C1 segment of cervical spinal cord (tissue), 14 donors: ENCODE results near the gene SECISBP2.
A peak's percentile ranks its signal among the peaks of the same experiment; 100 is the strongest.
"Not testable (repeated sequence)": the region's sequence is repeated elsewhere in the genome, so short reads cannot be mapped to it uniquely, and the experiment has no call there.

ENCODE experiments used
- DNase-seq, 14 donors: peaks; one replicate each; lab custom pipeline; 2025; lab: John Stamatoyannopoulos, UW

SECISBP2 gene, protein sequence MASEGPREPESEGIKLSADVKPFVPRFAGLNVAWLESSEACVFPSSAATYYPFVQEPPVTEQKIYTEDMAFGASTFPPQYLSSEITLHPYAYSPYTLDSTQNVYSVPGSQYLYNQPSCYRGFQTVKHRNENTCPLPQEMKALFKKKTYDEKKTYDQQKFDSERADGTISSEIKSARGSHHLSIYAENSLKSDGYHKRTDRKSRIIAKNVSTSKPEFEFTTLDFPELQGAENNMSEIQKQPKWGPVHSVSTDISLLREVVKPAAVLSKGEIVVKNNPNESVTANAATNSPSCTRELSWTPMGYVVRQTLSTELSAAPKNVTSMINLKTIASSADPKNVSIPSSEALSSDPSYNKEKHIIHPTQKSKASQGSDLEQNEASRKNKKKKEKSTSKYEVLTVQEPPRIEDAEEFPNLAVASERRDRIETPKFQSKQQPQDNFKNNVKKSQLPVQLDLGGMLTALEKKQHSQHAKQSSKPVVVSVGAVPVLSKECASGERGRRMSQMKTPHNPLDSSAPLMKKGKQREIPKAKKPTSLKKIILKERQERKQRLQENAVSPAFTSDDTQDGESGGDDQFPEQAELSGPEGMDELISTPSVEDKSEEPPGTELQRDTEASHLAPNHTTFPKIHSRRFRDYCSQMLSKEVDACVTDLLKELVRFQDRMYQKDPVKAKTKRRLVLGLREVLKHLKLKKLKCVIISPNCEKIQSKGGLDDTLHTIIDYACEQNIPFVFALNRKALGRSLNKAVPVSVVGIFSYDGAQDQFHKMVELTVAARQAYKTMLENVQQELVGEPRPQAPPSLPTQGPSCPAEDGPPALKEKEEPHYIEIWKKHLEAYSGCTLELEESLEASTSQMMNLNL

DNA sequence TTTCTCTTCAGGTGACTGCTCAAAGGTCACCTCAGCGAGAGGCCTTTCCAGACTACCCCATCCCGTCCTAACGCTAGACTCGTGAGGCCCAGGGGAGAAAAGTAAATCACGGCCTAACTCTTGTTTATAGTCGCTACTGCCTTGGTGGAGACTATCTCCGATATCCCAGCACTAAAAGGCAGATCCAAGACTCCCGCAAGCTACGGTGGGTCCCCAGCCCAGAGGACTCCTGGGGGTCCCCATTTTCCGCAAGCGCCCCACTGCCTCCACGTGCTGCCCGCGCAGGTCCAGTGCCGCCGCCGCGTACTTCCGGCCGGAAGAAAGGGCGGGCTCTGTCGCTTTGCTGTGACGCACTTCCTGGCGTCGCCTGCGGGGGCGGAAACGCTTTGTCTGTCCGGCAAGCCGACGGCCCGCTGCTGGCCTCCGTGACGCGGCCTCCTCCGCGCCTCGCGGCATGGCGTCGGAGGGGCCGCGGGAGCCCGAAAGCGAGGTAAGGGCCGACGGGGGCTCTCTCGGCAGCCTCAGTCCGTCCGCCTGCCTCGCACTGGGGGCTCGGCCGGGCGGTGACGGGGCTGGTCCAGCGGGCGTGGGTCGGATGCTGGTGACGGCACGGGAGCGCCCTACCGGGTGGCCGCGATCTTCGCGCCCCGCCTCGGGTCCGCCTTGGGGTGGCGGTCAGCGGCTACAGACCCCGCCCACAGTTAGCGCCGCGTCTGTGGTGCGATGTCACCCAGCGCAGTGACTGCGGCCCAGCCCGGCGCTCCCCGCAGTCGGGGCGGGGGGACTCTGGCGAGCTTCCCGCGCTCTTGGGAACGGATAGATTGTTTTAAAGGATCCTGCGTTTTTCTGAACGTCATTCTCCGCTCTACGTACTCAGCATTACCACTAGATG lies at the start of gene SECISBP2:
Gene SECISBP2, plus strand, starts transcription at position 378 of the 892 bp plus-strand sequence. Its CDS starts 77 bp downstream, at position 455.
- DNase-seq = peak; percentile 89 to 99 (median 97)

DNA sequence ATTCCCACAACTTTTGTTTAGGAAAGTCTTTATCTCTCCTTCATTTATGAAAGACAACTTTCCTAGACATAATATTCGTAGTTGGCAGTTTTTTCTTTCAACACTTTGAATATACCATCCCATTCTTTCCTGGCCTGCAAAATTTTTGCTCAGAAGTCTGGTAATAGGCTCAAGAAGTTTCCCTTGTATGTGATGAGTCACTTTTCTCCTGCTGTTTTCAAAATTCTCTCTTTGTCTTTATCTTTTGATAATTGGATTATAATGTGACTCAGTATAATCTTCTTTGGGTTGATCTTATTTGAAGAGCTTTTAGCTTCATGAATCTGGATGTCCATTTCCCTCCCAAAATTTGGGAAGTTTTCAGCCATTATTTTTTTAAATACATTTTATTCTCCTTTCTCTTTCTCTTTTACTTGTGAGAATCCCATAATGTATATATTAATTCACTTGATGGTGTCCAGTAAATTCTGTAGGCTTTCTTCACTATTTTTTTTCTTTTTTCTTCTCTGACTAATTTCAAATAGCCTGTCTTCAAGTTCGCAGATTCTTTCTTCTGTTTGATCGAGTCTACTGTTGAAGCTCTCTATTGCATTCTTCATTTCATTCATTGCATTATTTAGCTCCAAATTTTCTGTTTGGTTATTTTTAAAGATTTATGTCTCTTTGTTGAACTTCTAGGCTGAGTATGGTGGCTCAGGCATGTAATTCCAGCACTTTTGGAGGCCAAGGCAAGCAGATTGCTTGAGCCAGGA lies 44.6 kb upstream of the SECISBP2 start:
- no peak for DNase-seq

DNA sequence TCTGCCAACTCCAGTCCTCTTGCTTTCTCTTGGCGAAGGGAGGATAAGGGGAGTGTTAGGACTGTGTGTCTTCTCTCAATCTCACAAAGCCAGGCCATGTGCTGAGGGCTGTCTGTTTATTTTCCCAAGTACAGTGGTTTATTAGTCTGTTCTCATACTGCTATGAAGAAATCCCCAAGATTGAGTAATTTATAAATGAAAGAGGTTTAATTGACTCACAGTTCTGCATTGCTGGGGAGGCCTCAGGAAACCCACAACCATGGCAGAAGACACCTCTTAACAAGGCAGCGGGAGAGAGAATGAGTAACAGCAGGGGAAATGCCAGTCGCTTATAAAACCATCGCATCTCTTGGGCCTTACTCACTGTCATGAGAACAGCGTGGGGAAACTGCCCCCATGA lies 43.5 kb upstream of the SECISBP2 start:
- DNase-seq = no peak

DNA sequence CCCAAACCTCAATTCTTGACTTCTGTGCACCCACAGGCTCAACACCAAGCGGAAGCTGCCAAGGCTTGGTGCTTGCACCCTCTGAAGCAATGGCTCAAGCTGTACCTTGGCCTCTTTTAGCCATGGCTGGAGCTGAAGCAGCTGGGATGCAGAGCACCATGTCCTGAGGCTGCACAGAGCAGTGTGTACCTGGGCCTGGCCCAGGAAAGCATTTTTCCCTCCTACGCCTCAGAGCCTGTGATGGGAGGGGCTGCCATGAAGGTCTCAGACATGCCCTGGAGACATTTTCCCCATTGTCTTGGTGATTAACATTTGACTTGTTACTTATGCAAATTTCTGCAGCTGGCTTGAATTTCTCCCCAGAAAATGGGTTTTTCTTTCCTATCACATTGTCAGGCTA lies 42.3 kb upstream of the SECISBP2 start:
- DNase-seq = not testable (repeated sequence)

DNA sequence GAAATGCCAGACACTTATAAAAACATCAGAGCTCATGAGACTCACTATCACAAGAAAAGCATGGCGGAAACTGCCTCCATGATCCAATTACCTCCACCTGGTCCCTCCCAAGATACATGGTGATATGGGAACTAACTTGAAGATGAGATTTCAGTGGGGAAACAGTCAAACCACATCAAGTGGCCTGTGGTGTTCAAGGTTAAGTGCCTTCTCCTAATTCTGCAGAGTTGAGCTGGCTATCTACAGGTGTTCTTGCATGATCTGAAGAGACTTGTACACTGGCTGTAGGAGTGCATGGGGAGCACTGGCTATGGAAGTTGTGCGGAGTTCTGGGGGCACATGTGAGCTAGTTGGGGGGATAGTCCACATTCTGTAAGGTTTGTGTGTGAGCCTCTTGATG lies 41.3 kb upstream of the SECISBP2 start:
- no peak for DNase-seq

DNA sequence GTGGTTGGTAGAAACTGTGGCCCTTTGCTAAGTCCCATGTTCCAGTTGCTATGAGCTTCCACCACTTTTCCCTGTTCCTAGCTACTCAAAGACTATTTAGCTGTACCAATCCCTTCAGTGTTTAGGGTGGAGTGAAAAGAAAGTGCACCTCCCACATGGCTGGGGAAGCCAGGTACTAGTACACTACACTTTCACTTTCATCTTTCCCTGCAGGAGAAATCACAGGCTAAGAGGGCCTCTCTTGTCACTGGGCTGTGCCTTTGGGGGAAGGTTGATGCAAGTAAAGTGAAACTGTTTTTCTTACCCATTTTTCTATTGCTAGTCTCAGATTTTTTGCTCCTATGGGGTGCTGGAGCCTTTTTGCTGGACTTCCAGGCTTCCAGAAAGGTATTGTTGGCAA lies 40.8 kb upstream of the SECISBP2 start:
- DNase-seq = no peak

DNA sequence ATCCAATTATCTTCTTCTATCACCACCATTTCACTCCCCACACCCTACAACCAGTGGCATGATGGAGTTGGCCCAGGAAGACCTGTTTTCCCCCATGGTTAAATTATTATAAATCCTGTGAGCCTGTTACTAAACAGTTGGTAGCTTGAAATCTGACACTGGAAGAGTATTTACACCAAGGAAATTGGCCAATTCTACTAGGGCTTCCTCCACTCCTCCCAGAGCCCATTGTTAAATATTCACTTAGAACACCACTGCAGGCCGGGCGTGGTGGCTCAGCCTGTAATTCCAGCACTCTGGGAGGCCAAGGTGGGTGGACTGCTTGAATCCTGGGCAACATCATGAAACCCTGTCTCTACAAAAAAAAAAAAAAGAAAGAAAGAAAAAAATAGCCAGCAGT lies 39.7 kb upstream of the SECISBP2 start:
- DNase-seq = no peak

DNA sequence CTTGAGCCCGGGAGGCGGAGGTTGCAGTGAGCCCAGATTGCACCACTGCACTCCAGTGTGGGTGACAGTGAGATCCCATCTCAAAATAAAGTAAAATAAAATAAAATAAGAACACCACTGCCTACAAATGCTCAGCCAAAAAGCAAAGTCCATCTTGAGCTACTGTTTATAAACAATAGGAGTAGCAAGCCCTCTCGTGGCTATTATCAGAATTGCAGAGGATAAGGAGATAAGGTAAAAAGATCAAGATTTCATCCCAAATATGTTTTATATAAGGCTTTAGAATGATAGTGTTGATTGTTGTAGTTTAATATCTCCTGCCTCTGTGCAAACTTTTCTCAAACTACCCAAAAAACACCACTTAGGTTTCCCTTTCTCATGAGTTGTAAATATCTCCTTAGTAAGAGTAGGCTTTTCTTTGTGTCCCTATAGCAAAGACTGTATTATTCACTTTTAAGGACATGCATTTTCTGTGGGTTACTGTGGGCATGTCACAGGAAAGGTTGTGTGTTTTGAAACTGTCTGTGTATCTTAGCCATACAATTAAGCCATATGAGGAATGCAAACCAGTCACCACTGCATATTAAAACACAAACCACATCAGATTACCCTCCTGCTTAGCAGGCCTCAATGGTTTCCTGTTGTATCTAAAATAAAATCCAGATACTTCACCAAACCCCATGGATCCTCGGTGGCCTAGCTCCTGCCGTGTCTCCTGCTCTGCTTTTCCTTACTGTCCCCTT lies 39.1 kb upstream of the SECISBP2 start:
- DNase-seq = no peak

DNA sequence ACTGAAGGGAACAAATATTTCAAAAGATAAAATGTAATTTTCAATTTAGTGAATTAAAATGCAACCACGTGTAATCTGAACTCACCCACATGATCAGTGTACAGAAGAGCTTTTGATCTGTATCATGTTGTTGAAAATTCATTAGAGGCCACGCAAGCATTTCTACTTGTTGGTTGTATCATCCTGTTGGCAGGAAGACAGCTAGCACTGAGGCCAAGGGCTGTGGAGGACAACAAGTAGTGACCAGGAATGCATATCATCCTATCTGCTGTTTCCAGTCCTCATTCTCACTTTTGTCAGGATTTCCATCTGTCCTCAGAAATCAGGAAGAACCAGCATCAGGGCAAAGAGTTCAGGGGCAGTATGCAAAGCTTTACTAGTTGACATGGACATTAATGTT lies 37.2 kb upstream of the SECISBP2 start:
- no peak for DNase-seq

DNA sequence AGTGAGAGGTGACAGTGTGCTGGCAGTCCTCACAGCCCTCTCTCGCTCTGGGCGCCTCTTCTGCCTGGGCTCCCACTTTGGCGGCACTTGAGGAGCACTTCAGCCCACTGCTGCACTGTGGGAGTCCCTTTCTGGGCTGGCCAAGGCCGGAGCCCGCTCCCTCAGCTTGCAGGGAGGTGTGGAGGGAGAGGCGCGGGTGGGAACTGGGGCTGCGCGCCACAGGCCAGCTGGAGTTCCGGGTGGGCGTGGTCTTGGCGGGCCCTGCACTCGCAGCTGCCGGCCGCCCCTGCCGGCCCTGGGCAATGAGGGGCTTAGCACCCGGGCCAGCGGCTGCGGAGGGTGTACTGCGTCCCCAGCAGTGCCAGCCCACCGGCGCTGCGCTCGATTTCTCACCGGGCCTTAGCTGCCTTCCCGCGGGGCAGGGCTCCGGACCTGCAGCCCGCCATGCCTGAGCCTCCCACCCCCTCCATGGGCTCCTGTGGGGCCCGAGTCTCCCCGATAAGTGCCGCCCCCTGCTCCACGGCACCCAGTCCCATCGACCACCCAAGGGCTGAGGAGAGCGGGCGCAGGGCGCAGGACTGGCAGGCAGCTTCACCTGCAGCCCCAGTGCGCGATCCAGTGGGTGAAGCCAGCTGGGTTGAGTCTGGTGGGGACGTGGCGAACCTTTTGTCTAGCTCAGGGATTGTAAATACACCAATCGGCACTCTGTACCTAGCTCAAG lies 35.9 kb upstream of the SECISBP2 start:
- DNase-seq = not testable (repeated sequence)

DNA sequence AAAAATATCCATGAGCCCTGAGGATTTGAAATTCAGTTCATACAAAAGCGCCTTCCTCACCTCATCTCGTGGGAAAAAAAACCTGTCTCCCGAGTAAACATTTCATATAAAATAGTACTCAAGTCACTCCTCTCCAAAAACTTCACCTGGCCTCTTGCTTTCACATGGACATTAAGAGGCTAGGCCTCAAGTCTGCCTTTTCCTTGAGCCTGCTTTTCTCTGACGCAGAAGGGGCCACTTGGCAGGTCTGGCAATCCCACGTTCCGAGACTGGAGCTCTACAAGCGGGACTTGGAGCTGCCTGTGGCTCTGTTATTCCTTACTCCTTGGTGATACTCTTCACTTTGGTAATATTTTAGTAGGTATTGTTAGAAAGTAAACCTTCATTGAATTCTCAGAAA lies 34.2 kb upstream of the SECISBP2 start:
- DNase-seq = no peak

DNA sequence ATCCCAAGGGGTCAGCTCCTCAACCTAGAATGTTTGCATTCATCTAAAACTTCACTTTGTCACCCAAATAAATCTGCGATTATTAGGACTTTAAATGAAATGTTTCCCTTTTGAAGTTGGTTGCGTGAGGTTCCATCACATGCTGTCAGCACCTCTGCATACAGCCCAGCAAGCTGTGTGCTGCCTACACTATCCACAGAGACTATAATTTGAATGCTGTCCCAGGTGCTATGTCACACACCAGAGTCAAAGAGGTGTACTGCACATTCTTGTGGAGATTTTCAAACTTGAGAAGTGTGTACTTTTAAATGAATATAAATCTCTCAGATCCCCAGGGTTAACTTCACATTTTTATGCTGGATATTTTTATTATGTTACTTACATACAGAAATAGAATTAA lies 26.6 kb upstream of the SECISBP2 start:
- no peak for DNase-seq

DNA sequence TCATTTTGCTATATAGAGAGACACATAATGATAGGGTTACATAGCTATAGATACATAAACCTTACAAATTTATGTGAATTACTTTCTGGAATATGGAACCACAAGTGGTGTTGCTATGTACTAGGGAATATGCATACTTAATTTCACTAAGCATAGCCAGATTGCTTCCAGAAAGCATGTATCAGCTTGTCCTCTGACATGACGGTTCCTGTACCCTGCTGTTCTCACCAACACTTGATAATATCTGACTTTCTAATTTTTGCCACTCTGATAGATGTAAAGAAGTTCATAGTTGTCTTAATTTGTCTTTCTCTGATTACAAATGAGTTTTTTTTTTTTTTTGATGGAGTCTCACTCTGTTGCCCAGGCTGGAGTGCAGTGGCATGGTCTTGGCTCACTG lies 25.3 kb upstream of the SECISBP2 start:
- no peak for DNase-seq

DNA sequence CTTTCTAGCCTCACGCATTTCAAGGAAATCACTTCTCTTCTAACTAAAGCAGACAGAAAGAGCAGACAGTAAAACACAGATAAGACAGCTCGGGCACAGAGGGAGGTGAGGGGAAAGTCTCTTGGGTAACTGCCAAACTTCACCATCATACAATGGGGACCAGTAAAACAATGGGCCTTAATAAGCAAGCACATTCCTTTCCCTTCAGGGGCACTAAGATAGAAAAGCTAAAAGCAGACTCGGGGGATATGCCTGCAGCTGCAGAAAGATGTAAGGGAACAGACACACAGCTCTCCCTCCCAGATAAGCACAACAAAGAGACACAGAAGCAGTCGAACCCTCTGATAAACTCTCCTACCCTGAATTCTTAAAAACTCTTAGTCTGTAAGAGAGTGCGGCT lies 22.9 kb upstream of the SECISBP2 start:
- DNase-seq = no peak

DNA sequence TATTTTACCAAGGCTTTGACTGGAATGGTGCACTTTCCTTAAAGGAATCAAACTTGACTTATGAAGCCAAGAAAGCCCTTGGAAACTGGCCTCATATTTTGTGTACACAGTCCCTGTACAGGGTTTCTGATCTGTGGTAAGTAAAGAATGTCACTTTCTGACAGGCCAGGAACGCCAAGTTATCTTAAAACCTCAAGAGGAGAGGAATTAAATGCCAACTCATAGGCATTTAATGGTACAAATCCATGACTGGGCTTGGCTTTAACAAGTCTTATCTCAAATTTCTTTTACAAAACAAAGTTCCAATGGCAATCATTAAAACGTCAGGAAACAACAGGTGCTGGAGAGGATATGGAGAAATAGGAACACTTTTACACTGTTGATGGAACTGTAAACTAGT lies 16.3 kb upstream of the SECISBP2 start:
- not testable (repeated sequence) for DNase-seq

DNA sequence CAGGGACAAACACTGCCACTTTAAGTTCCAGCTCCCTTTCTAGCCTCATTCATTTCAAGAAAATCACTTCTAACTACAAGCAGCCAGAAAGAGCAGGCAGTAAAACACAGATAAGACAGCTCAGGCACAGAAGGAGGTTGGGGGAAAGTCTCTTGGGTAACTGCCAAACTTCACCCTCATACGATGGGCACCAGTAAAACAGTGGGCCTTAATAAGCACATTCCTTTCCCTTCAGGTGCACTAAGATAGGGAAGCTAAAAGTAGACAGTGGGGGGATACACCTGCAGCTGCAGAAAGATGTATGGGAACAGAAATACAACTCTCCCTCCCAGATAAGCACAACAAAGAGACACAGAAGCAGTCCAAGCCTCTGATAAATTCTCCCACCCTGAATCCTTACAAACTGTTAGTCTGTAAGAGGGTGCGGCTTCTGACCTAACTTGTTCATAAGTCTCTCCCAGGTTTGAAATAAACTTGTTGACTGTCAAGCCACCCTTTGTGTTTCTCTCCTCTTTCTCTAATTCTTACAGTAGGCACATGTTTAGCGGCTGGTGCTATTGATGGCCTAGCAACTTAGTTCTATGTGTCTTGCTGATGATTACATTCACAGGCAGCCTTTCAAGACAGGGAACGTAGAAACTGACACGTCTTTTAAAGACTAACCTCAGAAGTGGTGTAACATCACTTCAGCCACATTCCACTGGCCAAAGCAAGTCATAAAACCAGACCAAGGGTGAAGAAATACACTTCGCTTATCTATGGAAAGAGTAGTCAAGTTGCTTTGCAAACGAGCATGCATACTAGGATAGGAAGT lies 14.1 kb upstream of the SECISBP2 start:
- no peak for DNase-seq

DNA sequence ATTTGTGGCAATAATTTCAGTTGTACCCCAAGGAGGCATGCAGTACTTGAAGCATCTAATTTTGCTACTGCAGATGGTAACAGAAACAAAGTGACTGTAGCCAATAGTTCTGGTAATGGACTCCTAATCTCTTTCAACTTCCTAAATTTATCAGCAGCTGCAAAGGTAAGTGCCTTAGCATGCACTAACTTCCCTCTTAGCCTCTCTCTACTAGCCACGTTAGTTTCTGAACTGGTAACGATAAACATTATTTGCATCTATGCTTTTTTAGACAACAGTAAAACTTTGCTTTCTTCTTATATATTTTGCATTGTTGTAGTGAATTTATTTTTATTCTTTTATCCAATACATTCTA lies 13.5 kb upstream of the SECISBP2 start:
- no peak for DNase-seq

DNA sequence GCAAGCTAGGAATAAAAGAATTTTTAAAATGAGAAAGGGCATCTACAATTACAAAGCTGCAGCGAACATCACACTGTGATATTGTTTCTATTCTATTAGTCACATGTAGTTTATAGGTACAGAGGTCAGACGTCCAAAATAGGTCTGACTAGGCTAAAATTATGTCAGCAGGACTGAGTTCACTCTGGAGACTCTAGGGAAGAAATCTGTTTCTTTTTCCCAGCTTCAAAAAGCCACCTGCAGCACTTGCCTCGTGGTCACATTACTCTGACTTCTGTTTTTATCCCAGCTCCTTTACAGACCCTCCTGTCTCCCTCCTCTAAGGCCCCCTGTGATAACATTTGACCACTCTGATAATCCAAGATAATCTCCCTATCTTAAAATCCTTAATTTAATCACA lies 12.4 kb upstream of the SECISBP2 start:
- DNase-seq = no peak

DNA sequence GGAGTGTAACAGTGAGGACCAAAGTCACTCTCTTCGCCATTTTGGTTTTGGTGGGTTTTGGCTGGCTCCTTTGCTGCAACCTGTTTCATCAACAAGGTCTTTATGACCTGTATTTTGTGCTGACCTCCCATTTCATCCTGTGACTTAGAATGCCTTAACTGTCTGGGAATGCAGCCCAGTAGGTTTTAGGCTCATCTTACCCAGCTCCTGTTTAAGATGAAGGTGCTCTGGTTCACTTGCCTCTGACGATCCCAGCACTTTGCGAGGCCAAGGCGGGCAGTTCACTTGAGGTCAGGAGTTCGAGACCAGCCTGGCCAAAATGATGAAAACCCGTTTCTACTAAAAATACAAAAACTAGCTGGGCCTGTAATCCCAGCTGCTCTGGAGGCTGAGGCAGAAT lies 9.1 kb upstream of the SECISBP2 start:
- no peak for DNase-seq
